ENCODE results near the gene ASTN1. TPM values are rescaled to one million over a fixed set of nuclear protein-coding genes. Genes with fewer than 3 reads are reported as not detected.

The ASTN1 gene
- total RNA-seq, 1 experiment from 2014 or later: not detected

DNA sequence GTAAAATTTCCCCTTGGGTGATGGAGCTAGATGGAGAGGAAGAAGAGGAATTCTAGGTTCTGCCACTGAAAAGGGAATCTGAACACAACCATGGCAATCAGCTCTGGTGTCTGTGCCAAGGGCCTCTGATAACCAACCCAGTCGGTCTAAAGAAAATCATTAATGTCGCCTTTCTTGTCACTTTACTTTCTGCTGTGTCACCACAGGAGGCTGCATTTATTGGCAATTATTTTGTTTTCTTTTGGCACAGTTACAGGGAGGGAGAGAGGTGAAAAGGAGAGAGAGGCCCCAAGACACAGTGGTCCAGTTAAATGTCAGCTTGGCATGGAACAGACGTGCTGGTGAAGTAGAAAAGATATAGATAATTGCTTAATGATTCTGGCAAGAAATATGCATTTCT lies 287.0 kb downstream of the ASTN1 start:
- Histone ChIP-seq H3K36me3 (ENCODE audit: low read depth, low read length) (no peaks in the 10 kb centered on the region), H2AFZ (ENCODE audit: low read length) (no peak overlapping the region), H4K20me1 (ENCODE audit: low read length) (no peaks in the 10 kb centered on the region), H3K79me2 (ENCODE audit: low read length) (no peaks in the 10 kb centered on the region), H3K4me3 (ENCODE audit: low read length) (no peak overlapping the region), H3F3A (ENCODE audit: low read length, unreplicated experiment) (no peaks in the 10 kb centered on the region), H3K27me3 (ENCODE audit: low read length) (peaks cover 35% of the 10 kb centered on the region), H3K9me3 (ENCODE audit: low read length) (no peaks in the 10 kb centered on the region), H3K9ac (ENCODE audit: low read length) (no peak overlapping the region), H3K9me2 (replicated peaks; ENCODE audit: low read length) (no peaks in the 10 kb centered on the region), H3K4me2 (ENCODE audit: low read length) (no peak overlapping the region), H3K27ac (ENCODE audit: low read length) (no peak overlapping the region), H3K4me1 (ENCODE audit: insufficient read depth, low read length) (no peaks in the 10 kb centered on the region)
- ChIA-PET POLR2A (ENCODE audit: unreplicated experiment) (no interaction called here), CTCF (no interaction called here)
- ATAC-seq: no peak
- BruUV-seq (replicated peaks): no TSS peak
- intact Hi-C loops (cut with micrococcal nuclease): no loop called here
- TF ChIP-seq EZH2 (IDR thresholded peaks at IDR 0.05; ENCODE audit: low read length, unreplicated experiment) (no peak), EZH2phosphoT487 (IDR thresholded peaks at IDR 0.05; ENCODE audit: borderline replicate concordance, low read length) (no peak), CTCF (conservative IDR thresholded peaks at IDR 0.05; ENCODE audit: low read depth, low read length) (no peak)
- no peak for DNase-seq

DNA sequence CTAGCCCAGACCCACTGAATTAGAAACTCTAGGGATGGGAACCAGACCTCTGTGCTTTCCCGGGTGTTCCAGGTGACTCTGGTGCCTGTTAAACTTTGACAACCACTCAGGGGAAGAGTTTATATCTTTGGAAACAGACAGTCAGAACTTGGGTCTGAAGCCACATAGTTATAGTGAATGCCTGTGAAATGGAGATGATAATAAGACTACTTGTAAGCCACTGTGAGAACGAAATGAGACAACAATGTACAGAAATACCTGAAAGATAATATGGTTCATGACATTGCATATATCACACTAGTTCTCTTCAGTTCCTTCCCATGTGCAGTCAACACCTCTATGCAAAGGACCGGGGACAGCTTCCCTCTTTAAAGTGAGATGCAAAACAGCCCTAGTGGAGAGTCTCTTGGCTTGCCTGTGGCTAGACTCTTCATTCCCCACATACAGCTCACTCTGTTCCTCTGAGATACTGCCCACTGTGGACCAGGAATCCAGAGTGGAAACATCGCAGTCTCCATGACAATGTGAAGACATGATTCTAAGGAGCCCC lies 287.5 kb downstream of the ASTN1 start:
- ATAC-seq: no peak
- H3K4me3 ChIP-seq (ENCODE audit: low read length): no peak overlapping the region
- POLR2A ChIA-PET (ENCODE audit: unreplicated experiment): no interaction called here
- H3K36me3 ChIP-seq (ENCODE audit: low read depth, low read length): no peaks in the 10 kb centered on the region
- no peaks in the 10 kb centered on the region for H3K9me3 ChIP-seq (ENCODE audit: low read length)
- no peaks in the 10 kb centered on the region for H3K4me1 ChIP-seq (ENCODE audit: insufficient read depth, low read length)
- no peaks in the 10 kb centered on the region for H3K9me2 ChIP-seq (replicated peaks; ENCODE audit: low read length)
- no peaks in the 10 kb centered on the region for H3F3A ChIP-seq (ENCODE audit: low read length, unreplicated experiment)
- DNase-seq: no peak
- no peak overlapping the region for H2AFZ ChIP-seq (ENCODE audit: low read length)
- no peak overlapping the region for H3K9ac ChIP-seq (ENCODE audit: low read length)
- H4K20me1 ChIP-seq (ENCODE audit: low read length): no peaks in the 10 kb centered on the region
- H3K27ac ChIP-seq (ENCODE audit: low read length): no peak overlapping the region
- BruUV-seq (replicated peaks): no TSS peak
- CTCF ChIA-PET: no interaction called here
- TF ChIP-seq EZH2 (IDR thresholded peaks at IDR 0.05; ENCODE audit: low read length, unreplicated experiment) (no peak), EZH2phosphoT487 (IDR thresholded peaks at IDR 0.05; ENCODE audit: borderline replicate concordance, low read length) (no peak), CTCF (conservative IDR thresholded peaks at IDR 0.05; ENCODE audit: low read depth, low read length) (no peak)
- no peak overlapping the region for H3K4me2 ChIP-seq (ENCODE audit: low read length)
- H3K79me2 ChIP-seq (ENCODE audit: low read length): no peaks in the 10 kb centered on the region
- H3K27me3 ChIP-seq (ENCODE audit: low read length): peaks cover 35% of the 10 kb centered on the region
- intact Hi-C loops (cut with micrococcal nuclease): no loop called here

DNA sequence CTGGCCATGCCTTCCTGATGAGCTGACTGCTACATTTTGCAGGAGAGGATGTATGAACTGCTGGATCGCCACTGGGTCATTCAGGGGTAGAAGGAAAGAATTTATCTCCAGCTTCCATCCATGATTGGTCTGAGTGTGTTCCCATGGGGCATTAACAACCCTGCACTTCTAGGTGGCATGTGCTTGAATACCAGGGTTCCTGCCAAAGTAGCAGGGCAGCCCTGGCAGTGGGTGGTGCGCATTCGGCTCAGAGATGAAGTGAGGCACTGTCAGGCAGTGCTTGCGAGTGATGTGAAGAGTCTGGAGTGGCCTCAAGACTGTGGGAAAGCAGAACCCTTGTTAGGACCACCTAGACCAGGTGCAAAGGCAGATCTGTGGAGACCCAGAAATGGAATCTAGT lies 294.9 kb downstream of the ASTN1 start:
- H2AFZ ChIP-seq (ENCODE audit: low read length): no peak overlapping the region
- no peaks in the 10 kb centered on the region for H3K4me1 ChIP-seq (ENCODE audit: insufficient read depth, low read length)
- H3K9me3 ChIP-seq (ENCODE audit: low read length): no peaks in the 10 kb centered on the region
- H3K9ac ChIP-seq (ENCODE audit: low read length): no peak overlapping the region
- no peak for DNase-seq
- intact Hi-C loops (cut with micrococcal nuclease): no loop called here
- ChIA-PET CTCF (no interaction called here), POLR2A (ENCODE audit: unreplicated experiment) (no interaction called here)
- H3F3A ChIP-seq (ENCODE audit: low read length, unreplicated experiment): no peaks in the 10 kb centered on the region
- H3K9me2 ChIP-seq (replicated peaks; ENCODE audit: low read length): no peaks in the 10 kb centered on the region
- H3K79me2 ChIP-seq (ENCODE audit: low read length): no peaks in the 10 kb centered on the region
- no TSS peak for BruUV-seq (replicated peaks)
- no peak for ATAC-seq
- H3K36me3 ChIP-seq (ENCODE audit: low read depth, low read length): no peaks in the 10 kb centered on the region
- peaks cover 24% of the 10 kb centered on the region for H3K27me3 ChIP-seq (ENCODE audit: low read length)
- H3K4me2 ChIP-seq (ENCODE audit: low read length): no peak overlapping the region
- H3K27ac ChIP-seq (ENCODE audit: low read length): no peak overlapping the region
- TF ChIP-seq EZH2 (IDR thresholded peaks at IDR 0.05; ENCODE audit: low read length, unreplicated experiment) (no peak), CTCF (conservative IDR thresholded peaks at IDR 0.05; ENCODE audit: low read depth, low read length) (no peak), EZH2phosphoT487 (IDR thresholded peaks at IDR 0.05; ENCODE audit: borderline replicate concordance, low read length) (no peak)
- no peaks in the 10 kb centered on the region for H4K20me1 ChIP-seq (ENCODE audit: low read length)
- no peak overlapping the region for H3K4me3 ChIP-seq (ENCODE audit: low read length)
